Mesothelial cell of epicardium (in vitro differentiated cells): Measurements from ENCODE around the gene SOX30. TPM values are rescaled to one million over a fixed set of nuclear protein-coding genes. Genes with fewer than 3 reads are reported as not detected.
"Not testable (repeated sequence)": the region's sequence is repeated elsewhere in the genome, so short reads cannot be mapped to it uniquely, and the experiment has no call there.

ENCODE experiments used
- DNase-seq, 2 experiments: peaks; one replicate each; pipeline ENCODE4 v3.0.0; 2021; ENCODE audit warnings: low spot score in 2 of 2; ENCODE audit not compliant: unreplicated experiment in 2 of 2
- H3K27ac Mint-ChIP-seq: 2 replicates; pipeline ENCODE4 v1.8.0; 2021; ENCODE audit warnings: mixed read lengths
- H3K27me3 Mint-ChIP-seq: 2 replicates; pipeline ENCODE4 v1.8.0; 2021; ENCODE audit warnings: low read depth, mixed read lengths
- H3K36me3 Mint-ChIP-seq: 2 replicates; pipeline ENCODE4 v1.8.0; 2021; ENCODE audit warnings: mixed read lengths
- H3K4me1 Mint-ChIP-seq: 2 replicates; pipeline ENCODE4 v1.8.0; 2021; ENCODE audit warnings: mixed read lengths
- H3K4me3 Mint-ChIP-seq: 2 replicates; pipeline ENCODE4 v1.8.0; 2021; ENCODE audit warnings: mild to moderate bottlenecking, moderate library complexity, mixed read lengths
- H3K9me3 Mint-ChIP-seq: 2 replicates; pipeline ENCODE4 v1.8.0; 2021; ENCODE audit warnings: mixed read lengths
- CTCF ChIP-seq: fragments of 200-600 bp; sonication (generic); IDR thresholded peaks from one replicate; pipeline ENCODE4 v1.5.0; 2021; ENCODE audit warnings: antibody characterized with exemption; ENCODE audit not compliant: unreplicated experiment
- total RNA-seq: library from RNA; stranded (reverse); gene quantifications from 3 replicates; pipeline ENCODE4 v1.2.1, GENCODE V29; 2021

SOX30 gene
- total RNA-seq, 1 donor from 2014 or later, result not detected

- Mint-ChIP-seq H3K4me3 (no peak overlapping the region), H3K9me3 (no peaks in the 10 kb centered on the region), H3K27me3 (no peaks in the 10 kb centered on the region), H3K4me1 (no peaks in the 10 kb centered on the region), H3K27ac (no peak overlapping the region), H3K36me3 (no peaks in the 10 kb centered on the region)
- no peak for TF ChIP-seq CTCF
- no peak for DNase-seq
Measured at GRCh38 chr5:157682257-157682656, 30.0 kb upstream of the SOX30 start.

GRCh38 chr5:157681048-157681447, 28.8 kb upstream of the SOX30 start:
- Mint-ChIP-seq H3K27ac (no peak overlapping the region), H3K27me3 (no peaks in the 10 kb centered on the region), H3K9me3 (no peaks in the 10 kb centered on the region), H3K4me1 (no peaks in the 10 kb centered on the region), H3K4me3 (no peak overlapping the region), H3K36me3 (no peaks in the 10 kb centered on the region)
- TF ChIP-seq CTCF, result no peak
- DNase-seq, result no peak

- H3K27ac Mint-ChIP-seq, result no peak overlapping the region
- no peak overlapping the region for H3K4me3 Mint-ChIP-seq
Measured at GRCh38 chr5:157680239-157680638, 28.0 kb upstream of the SOX30 start.

GRCh38 chr5:157679801-157680200, 27.6 kb upstream of the SOX30 start:
- Mint-ChIP-seq H3K27me3 (no peaks in the 10 kb centered on the region), H3K36me3 (no peaks in the 10 kb centered on the region), H3K27ac (no peak overlapping the region), H3K9me3 (no peaks in the 10 kb centered on the region), H3K4me3 (no peak overlapping the region), H3K4me1 (no peaks in the 10 kb centered on the region)
- TF ChIP-seq CTCF, result no peak
- DNase-seq, result no peak

More at GRCh38 chr5:157680239-157680638, 28.0 kb upstream of the SOX30 start:
- Mint-ChIP-seq H3K27me3 (no peaks in the 10 kb centered on the region), H3K4me1 (no peaks in the 10 kb centered on the region), H3K36me3 (no peaks in the 10 kb centered on the region), H3K9me3 (no peaks in the 10 kb centered on the region)
- DNase-seq, result no peak
- TF ChIP-seq CTCF, result no peak

GRCh38 chr5:157677931-157678330, 25.7 kb upstream of the SOX30 start:
- Mint-ChIP-seq H3K27ac (no peak overlapping the region), H3K27me3 (peaks cover 6% of the 10 kb centered on the region), H3K4me3 (no peak overlapping the region), H3K9me3 (no peaks in the 10 kb centered on the region), H3K4me1 (no peaks in the 10 kb centered on the region), H3K36me3 (no peaks in the 10 kb centered on the region)
- DNase-seq, result no peak
- TF ChIP-seq CTCF, result no peak

GRCh38 chr5:157674351-157674750, 22.1 kb upstream of the SOX30 start:
- DNase-seq, H3K27ac Mint-ChIP-seq, H3K4me1 Mint-ChIP-seq, H3K36me3 Mint-ChIP-seq, H3K4me3 Mint-ChIP-seq, H3K9me3 Mint-ChIP-seq: not testable (repeated sequence)
- H3K27me3 Mint-ChIP-seq, result peaks cover 35% of the 10 kb centered on the region
